H54 (cell line): ENCODE results near the gene WASF2.
"Not testable (repeated sequence)": the region's sequence is repeated elsewhere in the genome, so short reads cannot be mapped to it uniquely, and the experiment has no call there.

ENCODE experiments used
- DNase-seq: peaks from one replicate; pipeline ENCODE4 v3.0.0; 2011; ENCODE audit warnings: low spot score, mixed read lengths; ENCODE audit not compliant: insufficient read length
- FAIRE-seq: peaks from 3 replicates; lab custom pipeline; 2011; peaks lifted over from hg19 to GRCh38; lab: Jason Lieb, UNC
- POLR2A ChIP-seq: IDR thresholded peaks from 2 replicates; pipeline ENCODE4 v1.6.1; 2011; ENCODE audit warnings: low read depth, mild to moderate bottlenecking, low read length

The WASF2 gene

DNA sequence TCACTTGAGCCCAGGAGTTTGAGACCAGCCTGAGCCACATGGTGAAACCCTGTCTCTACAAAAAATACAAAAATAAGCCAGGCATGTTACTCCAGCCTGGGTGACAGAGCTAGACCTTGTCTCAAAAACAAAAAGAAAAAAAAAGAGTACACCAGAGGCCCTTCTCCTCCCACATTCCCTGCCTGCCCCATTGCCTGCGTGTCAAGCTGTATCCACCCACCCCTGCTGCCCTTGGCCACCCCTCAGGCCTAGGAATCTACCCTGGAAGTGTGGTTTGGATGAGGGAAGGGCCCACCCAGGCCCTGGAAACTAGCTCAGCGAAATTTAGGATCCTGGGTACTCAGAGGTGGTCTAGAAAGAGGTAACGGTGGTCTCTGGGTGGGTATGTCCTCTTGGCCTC is 25.7 kb upstream of the WASF2 start:
- FAIRE-seq: no peak
- DNase-seq: no peak
- TF ChIP-seq POLR2A: no peak

DNA sequence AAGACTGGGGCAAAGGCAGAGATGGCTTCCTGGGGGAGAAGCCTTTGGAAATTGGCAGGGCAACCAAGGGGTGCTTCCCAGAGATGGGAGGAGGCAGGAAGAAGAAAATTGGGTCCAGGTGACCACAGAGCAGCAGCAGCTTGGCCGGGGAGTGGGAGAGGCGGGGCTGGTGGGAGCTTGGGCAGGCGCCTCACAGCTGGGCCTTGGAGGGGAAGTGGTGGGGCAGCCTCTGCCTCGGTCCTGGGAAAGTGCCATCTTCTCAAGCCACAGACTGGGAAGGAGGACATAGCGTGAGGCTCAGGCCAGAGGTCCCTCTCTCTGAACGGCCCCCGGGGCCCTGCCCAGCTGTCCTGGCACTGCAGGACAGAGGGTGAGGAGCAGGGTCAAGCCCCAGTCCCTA is 24.0 kb upstream of the WASF2 start:
- FAIRE-seq (no peak), DNase-seq (no peak)
- TF ChIP-seq POLR2A: no peak

DNA sequence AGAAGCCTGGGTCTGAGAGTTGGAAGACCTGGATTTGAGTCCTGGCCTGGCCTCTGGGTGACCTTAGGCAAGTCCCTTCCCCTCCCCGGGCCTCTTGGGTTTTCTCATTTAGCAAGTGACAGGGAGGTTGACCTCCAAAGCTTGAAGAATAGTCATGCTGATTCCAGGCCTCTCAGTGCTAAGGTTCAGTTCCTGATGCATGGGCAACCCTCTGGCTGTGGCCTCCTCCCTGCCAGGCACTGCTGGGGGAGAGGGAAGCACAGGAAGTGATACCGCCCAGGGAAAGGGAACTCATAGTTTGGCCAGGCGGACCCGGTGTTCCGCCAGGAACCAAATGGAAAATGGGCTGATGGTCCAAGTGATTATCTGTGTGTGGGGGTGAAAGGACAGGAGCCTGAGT is 23.6 kb upstream of the WASF2 start:
- DNase-seq: no peak
- TF ChIP-seq POLR2A: no peak
- no peak for FAIRE-seq

DNA sequence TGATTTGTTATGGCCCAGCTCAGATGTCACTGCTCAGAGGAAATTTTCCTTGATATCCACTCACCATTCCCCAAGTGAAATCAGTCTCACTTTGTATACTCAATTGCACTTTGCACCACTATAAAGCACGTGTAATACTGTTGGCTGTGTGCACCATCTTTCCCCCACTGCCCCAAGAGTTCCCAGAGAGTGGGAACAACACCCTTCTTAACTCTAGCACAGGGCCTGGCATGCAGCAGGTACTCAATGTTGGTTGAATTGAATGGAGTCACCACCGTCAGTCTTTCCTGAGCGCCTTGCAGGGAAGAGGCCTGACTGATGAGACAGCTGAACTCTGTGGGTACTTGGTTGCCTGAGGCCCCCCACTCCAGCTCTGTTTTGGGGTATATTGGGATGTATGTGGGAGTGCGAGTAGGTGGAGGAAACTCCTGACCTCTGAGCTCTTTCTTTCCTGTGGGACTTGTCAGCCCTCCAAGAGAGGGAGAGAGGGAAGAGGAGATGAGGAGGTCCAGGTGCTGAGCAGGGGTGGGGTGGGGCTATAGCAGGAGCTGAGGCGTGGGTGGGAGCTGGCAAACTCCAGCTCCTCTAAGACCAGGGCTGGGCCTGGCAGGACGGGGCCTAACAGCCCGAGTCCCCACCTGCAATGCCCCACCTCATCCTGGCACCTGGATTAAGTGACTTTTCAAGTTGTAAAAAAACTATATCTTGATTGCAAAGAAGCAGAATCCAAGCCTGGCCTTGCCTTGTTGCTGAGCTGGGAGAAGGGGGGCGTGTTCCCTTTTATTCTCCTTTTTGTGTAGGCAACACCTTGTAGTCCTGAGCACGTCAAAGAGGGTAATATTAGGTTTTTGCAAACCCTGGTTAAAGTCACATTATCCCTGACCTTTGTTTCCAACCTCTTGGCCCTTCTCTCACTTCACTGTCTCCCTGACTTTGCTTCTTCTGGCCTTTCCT is 19.4 kb upstream of the WASF2 start:
- no peak for TF ChIP-seq POLR2A
- FAIRE-seq (no peak), DNase-seq (no peak)

DNA sequence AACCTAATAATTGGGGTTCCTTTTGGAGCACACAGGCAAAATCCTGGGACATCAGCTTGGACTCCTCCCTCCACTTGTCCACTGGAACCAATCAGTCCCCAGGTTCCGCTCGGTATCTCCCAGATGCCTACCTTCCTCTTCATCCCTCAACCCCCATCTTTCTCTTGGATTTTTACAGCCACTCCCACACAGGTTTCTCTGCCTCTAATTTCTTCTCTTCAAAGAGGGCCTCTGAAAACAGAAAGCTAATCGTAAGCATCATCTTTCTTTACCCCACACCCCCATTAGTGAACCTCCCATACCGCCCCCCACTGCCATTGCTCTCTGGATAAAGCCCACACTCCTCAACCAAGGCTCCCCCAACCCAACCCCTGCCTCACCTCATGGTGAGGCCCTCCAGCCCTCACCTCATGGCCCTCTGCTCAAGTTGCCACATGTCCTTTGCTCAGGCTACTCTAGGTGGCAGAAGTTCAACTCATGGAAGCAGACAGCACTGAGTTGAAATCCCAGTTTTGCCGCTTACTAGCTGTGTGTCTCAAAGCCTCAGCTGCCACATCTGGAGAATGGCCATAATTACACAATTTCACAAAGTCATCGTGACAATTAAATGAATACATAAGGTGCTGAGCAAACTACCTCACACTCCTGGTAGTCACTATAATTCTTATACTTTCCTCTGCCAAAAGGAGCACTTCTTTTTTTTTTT is 18.1 kb upstream of the WASF2 start:
- DNase-seq (no peak), FAIRE-seq (no peak)
- no peak for TF ChIP-seq POLR2A

DNA sequence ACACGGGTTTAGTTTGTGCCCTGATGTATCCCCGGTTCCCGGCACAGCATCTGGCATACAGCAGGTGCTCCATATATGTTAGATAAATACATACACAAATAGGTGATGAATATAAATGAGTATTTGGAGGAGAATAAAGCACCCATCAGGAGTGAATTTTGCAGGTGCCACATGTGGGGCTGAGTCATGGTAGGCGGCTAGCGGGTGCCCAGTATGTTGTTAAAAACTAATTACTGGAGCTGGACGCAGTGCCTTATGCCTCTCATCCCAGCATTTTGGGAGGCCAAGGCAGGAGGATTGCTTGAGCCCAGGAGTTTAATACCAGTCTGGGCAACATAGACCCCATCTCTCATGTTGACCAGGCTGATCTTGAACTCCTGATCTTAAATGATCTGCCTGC is 16.7 kb upstream of the WASF2 start:
- no peak for FAIRE-seq
- DNase-seq: no peak
- TF ChIP-seq POLR2A: no peak

DNA sequence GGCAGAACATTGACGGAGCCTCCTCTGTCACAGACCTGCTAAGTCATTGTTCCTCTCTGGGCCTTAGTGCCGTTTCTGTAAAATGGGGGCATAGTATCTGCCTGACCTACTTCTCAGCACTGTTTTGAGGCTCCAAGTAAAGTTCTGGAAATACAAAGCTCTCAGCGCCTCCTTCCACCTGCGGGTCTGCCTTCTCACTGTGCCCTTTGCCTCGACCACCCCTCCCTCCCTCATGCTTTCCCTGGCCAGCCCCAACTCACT is 15.4 kb upstream of the WASF2 start:
- TF ChIP-seq POLR2A: no peak
- FAIRE-seq (no peak), DNase-seq (no peak)

DNA sequence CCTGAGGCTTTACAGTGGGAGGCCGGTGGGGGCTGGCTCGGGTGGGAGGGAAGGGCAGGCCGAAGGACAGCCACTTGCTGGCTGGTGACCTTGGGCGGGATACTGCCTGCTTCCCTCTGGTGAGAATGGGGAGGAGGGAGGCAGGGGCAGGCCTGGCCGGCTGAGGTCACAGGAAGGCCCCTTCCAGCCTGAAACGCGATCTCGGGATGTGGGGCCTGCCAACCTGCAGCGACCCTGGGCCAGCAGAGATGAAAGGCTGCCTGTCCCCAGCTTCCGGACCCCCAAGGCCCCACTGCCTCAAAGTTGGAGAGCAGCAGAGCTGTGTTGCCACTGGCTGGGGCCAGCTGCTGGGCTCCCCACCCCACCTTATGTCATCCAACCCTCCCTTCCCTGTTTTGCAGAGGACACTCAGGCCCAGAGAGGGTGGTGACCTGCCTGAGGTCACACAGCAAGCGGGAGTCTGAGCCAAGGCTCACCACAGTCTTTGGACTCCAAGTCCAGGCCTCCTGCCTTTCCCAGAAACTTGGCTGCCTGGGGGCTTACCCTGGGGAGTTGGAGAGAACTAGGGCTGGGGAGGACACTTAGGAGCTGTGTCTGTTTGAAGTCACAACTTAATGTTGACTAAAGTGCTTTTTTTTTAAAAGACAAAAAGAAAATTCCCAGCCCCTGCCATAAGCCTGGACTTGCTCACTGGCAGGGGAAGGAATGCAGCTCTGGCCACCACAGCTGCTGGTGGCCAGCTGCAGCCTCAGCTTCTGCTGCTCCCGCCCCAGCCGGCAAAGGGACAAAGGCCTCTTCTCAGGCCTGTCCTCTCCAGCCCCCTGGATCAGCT is 14.8 kb upstream of the WASF2 start:
- no peak for TF ChIP-seq POLR2A
- no peak for DNase-seq
- no peak for FAIRE-seq

DNA sequence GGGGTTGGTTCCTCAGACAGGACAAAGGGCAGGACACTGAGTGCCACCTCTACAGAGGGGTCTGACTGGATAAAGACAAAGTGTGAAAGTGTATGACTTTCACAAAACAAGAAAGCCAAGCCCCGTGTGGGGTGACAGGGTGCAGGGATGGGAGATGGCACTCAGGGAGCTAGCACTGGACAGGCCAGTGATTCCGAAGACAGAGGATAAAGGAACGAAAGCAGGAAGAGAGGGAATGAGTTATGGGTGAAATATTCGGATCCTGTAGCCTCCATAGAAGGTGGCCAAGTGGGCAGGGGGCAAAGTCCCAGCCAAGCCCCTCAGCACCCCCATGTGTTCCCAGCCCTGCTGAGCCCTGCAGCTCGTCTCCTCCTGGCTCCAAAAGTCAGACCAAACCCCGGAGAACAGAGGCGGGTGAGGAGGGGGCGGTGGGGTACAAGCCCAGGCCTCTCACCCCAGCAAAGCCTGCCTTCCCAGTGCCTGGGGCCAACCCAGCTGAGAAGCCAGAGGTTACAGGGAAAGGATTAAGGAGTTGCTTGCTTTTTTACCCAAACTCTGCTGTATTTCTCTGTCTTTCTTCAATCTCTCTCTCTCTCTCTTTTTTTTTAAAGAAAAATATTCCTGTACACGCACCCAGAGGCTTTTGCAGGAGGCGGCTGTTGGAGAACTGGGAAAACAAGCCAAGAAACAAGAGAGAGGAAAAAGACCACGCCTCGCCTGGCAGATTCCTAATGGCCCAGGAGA is 14.0 kb upstream of the WASF2 start:
- FAIRE-seq (no peak), DNase-seq (no peak)
- no peak for TF ChIP-seq POLR2A

DNA sequence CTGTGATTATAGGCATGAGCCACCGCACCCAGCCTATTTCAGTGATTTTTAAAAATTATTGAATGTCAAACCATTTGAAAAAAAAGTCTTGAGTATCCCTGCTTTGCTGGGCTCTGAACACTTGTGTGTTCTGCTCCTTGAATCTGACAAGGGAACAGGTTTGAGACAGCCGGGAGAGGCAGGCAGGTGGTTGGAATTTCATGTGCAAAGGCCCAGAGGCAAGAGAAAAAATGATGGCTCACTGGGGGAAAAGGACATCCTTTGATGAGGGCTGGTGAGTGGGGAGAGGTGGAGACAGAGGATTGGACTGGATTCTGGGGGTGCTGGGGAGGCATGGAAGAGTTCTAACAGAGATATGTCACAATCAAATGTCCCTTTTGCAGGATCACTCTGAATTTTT is 13.1 kb upstream of the WASF2 start:
- DNase-seq: no peak
- no peak for FAIRE-seq
- no peak for TF ChIP-seq POLR2A

DNA sequence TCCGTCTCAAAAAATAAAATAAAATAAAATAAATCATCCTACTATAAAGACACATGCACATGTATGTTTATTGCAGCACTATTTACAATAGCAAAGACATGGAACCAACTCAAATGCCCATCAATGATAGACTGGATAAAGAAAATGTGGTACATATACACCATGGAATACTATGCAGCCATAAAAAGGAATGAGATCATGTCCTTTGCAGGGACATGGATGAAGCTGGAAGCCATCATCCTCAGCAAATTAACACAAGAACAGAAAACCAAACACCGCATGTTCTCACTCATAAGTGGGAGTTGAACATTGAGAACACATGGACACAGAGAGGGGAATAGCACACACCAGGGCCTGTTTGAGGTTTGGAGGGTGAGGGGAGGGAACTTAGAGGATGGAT is 11.2 kb upstream of the WASF2 start:
- not testable (repeated sequence) for FAIRE-seq, DNase-seq

DNA sequence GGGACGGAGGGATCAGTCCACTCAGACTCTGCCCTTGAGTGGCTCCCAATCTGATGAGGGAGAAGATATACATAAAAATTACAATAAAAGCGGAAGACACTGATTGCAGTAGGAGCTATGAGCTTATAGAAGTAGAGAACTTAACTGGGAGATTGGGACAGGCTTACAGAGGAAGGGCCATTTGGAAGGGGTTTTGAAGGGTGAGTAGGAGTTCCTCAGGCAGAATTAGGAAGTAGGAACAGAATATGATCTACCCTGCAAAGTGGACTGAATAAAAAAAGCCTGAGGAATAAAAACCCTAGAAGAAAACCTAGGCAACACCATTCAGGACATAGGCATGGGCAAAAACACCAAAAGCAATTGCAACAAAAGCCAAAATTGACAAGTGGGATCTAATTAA is 9.2 kb upstream of the WASF2 start:
- no peak for TF ChIP-seq POLR2A
- FAIRE-seq (no peak), DNase-seq (no peak)

DNA sequence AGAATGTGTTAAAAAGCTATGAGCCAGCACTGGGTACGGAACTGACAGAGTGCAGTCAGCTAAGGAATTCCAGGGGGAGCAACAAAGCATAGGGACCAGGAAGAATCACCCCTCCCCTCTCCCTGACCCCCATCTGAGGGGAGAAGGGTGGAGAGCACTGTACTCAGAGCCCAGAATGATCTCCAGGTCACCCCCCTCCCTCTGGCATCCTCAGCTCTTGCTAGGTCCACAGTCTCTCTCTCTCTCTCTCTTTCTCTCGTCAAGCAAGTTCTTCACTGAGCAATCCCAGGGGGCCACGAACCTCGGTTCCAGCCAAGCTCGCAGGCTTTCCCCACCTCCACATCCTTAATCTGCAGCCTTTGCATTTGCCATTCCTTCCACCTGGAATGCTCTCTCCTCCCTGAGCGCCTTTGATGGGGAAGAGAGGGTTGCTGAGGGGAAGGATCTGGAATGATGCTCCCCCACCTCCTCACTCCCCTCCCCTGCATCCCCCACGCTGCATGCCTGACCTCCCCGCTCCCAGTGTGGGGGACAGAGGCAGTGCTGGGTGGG is 6.7 kb upstream of the WASF2 start:
- TF ChIP-seq POLR2A: no peak
- FAIRE-seq (no peak), DNase-seq (no peak)
